Loucy (cell line): Measurements from ENCODE around the gene SNX27.

Experiments used
- H2AFZ ChIP-seq: fragments of 200-600 bp; sonication (generic); 2 replicates; pipeline ENCODE4 v1.6.0; 2016; ENCODE audit warnings: antibody characterized with exemption, mild to moderate bottlenecking, low read length, moderate library complexity
- H3F3A ChIP-seq: fragments of 200-600 bp; 2 replicates; pipeline ENCODE4 v1.6.0; 2016; ENCODE audit warnings: antibody characterized with exemption, low read depth, mild to moderate bottlenecking
- H3K27me3 ChIP-seq: fragments of 200-600 bp; sonication (generic); 2 replicates; pipeline ENCODE4 v1.6.1; 2014; ENCODE audit warnings: low read length, mild to moderate bottlenecking; ENCODE audit not compliant: insufficient read depth, poor library complexity, severe bottlenecking
- H3K36me3 ChIP-seq: fragments of 200-600 bp; sonication (generic); 2 replicates; pipeline ENCODE4 v1.6.1; 2016; ENCODE audit warnings: low read length; ENCODE audit not compliant: insufficient read depth
- H3K4me1 ChIP-seq: fragments of 200-600 bp; sonication (generic); 2 replicates; pipeline ENCODE4 v1.5.1; 2014; ENCODE audit warnings: low read length, mild to moderate bottlenecking; ENCODE audit not compliant: insufficient read depth, poor library complexity, severe bottlenecking
- H3K4me2 ChIP-seq: fragments of 200-600 bp; sonication (generic); 2 replicates; pipeline ENCODE4 v1.6.0; 2014; ENCODE audit warnings: antibody characterized with exemption, low read length, low read depth, mild to moderate bottlenecking; ENCODE audit not compliant: poor library complexity, severe bottlenecking
- H3K4me3 ChIP-seq: fragments of 200-600 bp; sonication (generic); 2 replicates; pipeline ENCODE4 v1.5.1; 2014; ENCODE audit warnings: low read length, mild to moderate bottlenecking, mixed read lengths; ENCODE audit not compliant: poor library complexity, severe bottlenecking
- H3K79me2 ChIP-seq: fragments of 200-600 bp; sonication (generic); 2 replicates; pipeline ENCODE4 v1.6.1; 2014; ENCODE audit warnings: low read length; ENCODE audit not compliant: insufficient read depth
- H3K9ac ChIP-seq: fragments of 200-600 bp; sonication (generic); 2 replicates; pipeline ENCODE4 v1.6.0; 2014; ENCODE audit warnings: mild to moderate bottlenecking, low read depth, low read length, moderate library complexity; ENCODE audit not compliant: poor library complexity, severe bottlenecking
- H3K9me2 ChIP-seq: fragments of 200-600 bp; sonication (generic); replicated peaks from 2 replicates; pipeline ENCODE4 v1.6.1; 2016; ENCODE audit warnings: low read depth, low read length, mixed read lengths
- H3K9me3 ChIP-seq: fragments of 200-600 bp; sonication (generic); 2 replicates; pipeline ENCODE4 v1.6.1; 2014; ENCODE audit warnings: mild to moderate bottlenecking, antibody characterized with exemption, low read length, low read depth; ENCODE audit not compliant: insufficient read depth
- H4K20me1 ChIP-seq: fragments of 200-600 bp; sonication (generic); 2 replicates; pipeline ENCODE4 v1.6.0; 2014; ENCODE audit warnings: antibody characterized with exemption, low read length, mild to moderate bottlenecking; ENCODE audit not compliant: insufficient read depth, poor library complexity, severe bottlenecking
- EZH2phosphoT487 ChIP-seq: fragments of 200-600 bp; IDR thresholded peaks from 2 replicates; pipeline ENCODE4 v1.6.1; 2018; ENCODE audit warnings: antibody characterized with exemption, mild to moderate bottlenecking, moderate library complexity, borderline replicate concordance
- TF ChIP-seq, protein P1 (sequence below): fragments of 200-600 bp; sonication (generic); conservative IDR thresholded peaks from 2 replicates; pipeline ENCODE4 v1.5.1; 2014; ENCODE audit warnings: mild to moderate bottlenecking, antibody characterized with exemption, low read length

The SNX27 gene

GRCh38 chr1:151579436-151580225, 32.2 kb upstream of the SNX27 start:
- no peaks in the 10 kb centered on the region for H4K20me1 ChIP-seq
- no peak overlapping the region for H2AFZ ChIP-seq
- H3K4me2 ChIP-seq: no peak overlapping the region
- H3K4me3 ChIP-seq: no peak overlapping the region
- H3F3A ChIP-seq: no peaks in the 10 kb centered on the region
- no peaks in the 10 kb centered on the region for H3K9me3 ChIP-seq
- no peaks in the 10 kb centered on the region for H3K9me2 ChIP-seq
- H3K79me2 ChIP-seq: no peaks in the 10 kb centered on the region
- TF ChIP-seq EZH2phosphoT487: no peak
- TF ChIP-seq, protein P1, sequence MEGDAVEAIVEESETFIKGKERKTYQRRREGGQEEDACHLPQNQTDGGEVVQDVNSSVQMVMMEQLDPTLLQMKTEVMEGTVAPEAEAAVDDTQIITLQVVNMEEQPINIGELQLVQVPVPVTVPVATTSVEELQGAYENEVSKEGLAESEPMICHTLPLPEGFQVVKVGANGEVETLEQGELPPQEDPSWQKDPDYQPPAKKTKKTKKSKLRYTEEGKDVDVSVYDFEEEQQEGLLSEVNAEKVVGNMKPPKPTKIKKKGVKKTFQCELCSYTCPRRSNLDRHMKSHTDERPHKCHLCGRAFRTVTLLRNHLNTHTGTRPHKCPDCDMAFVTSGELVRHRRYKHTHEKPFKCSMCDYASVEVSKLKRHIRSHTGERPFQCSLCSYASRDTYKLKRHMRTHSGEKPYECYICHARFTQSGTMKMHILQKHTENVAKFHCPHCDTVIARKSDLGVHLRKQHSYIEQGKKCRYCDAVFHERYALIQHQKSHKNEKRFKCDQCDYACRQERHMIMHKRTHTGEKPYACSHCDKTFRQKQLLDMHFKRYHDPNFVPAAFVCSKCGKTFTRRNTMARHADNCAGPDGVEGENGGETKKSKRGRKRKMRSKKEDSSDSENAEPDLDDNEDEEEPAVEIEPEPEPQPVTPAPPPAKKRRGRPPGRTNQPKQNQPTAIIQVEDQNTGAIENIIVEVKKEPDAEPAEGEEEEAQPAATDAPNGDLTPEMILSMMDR: no peak
- no peaks in the 10 kb centered on the region for H3K4me1 ChIP-seq
- no peaks in the 10 kb centered on the region for H3K36me3 ChIP-seq
- no peak overlapping the region for H3K9ac ChIP-seq
- no peaks in the 10 kb centered on the region for H3K27me3 ChIP-seq

- Histone ChIP-seq H3K9ac (no peak overlapping the region), H3K9me3 (no peaks in the 10 kb centered on the region), H3F3A (no peaks in the 10 kb centered on the region), H3K4me1 (no peaks in the 10 kb centered on the region), H4K20me1 (no peaks in the 10 kb centered on the region), H3K9me2 (no peaks in the 10 kb centered on the region), H2AFZ (no peak overlapping the region), H3K27me3 (no peaks in the 10 kb centered on the region), H3K4me2 (no peak overlapping the region), H3K79me2 (no peaks in the 10 kb centered on the region), H3K36me3 (no peaks in the 10 kb centered on the region), H3K4me3 (no peak overlapping the region)
- TF ChIP-seq, protein P1: no peak
- TF ChIP-seq EZH2phosphoT487: no peak
Observed at GRCh38 chr1:151581451-151581850, 30.4 kb upstream of the SNX27 start.

GRCh38 chr1:151581921-151582320, 29.9 kb upstream of the SNX27 start:
- Histone ChIP-seq H4K20me1 (no peaks in the 10 kb centered on the region), H3K27me3 (no peaks in the 10 kb centered on the region), H3K9me2 (no peaks in the 10 kb centered on the region), H3F3A (no peaks in the 10 kb centered on the region), H3K4me1 (no peaks in the 10 kb centered on the region), H3K9me3 (no peaks in the 10 kb centered on the region), H3K4me2 (no peak overlapping the region), H3K79me2 (no peaks in the 10 kb centered on the region), H3K4me3 (no peak overlapping the region), H3K36me3 (no peaks in the 10 kb centered on the region), H2AFZ (no peak overlapping the region), H3K9ac (no peak overlapping the region)
- TF ChIP-seq, protein P1: no peak
- no peak for TF ChIP-seq EZH2phosphoT487
